ENCODE results near the gene GRM7.

- TF ChIP-seq, protein P1, sequence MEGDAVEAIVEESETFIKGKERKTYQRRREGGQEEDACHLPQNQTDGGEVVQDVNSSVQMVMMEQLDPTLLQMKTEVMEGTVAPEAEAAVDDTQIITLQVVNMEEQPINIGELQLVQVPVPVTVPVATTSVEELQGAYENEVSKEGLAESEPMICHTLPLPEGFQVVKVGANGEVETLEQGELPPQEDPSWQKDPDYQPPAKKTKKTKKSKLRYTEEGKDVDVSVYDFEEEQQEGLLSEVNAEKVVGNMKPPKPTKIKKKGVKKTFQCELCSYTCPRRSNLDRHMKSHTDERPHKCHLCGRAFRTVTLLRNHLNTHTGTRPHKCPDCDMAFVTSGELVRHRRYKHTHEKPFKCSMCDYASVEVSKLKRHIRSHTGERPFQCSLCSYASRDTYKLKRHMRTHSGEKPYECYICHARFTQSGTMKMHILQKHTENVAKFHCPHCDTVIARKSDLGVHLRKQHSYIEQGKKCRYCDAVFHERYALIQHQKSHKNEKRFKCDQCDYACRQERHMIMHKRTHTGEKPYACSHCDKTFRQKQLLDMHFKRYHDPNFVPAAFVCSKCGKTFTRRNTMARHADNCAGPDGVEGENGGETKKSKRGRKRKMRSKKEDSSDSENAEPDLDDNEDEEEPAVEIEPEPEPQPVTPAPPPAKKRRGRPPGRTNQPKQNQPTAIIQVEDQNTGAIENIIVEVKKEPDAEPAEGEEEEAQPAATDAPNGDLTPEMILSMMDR (IDR thresholded peaks at IDR 0.05): no peak
- TF ChIP-seq POLR2A (IDR thresholded peaks at IDR 0.05): no peak
Measured at GRCh38 chr3:7721869-7722268, 861.0 kb downstream of the GRM7 start.
